Measurements from ENCODE around the gene EHD4. TPM values are rescaled to one million over a fixed set of nuclear protein-coding genes. Genes with fewer than 3 reads are reported as not detected.

EHD4 gene
- polyA plus RNA-seq, 1 donor (not counting 4 experiments of a cell fraction or from before 2014, with no cell fraction given) = 31.5 TPM

GRCh38 chr15:41932101-41932500 lies 40.3 kb downstream of the EHD4 start:
- H3K79me2 ChIP-seq (ENCODE audit: control insufficient read depth, insufficient read depth, low read length) = peaks cover 62% of the 10 kb centered on the region

GRCh38 chr15:41930867-41931222 lies 41.5 kb downstream of the EHD4 start:
- TF ChIP-seq CTCF (optimal IDR thresholded peaks at IDR 0.05 in 1 of 3, IDR thresholded peaks at IDR 0.05 in 1 of 3, conservative IDR thresholded peaks at IDR 0.05 in 1 of 3; ENCODE audit: extremely low read depth in 1 of 3, insufficient read depth in 2 of 3, low read length in 3 of 3) (no peak), EZH2 (IDR thresholded peaks at IDR 0.05; ENCODE audit: low read length) (no peak)
- no peak for DNase-seq (ENCODE audit: low read depth, low spot score)
- Histone ChIP-seq H3K27ac (ENCODE audit: control insufficient read depth, insufficient read depth, low read length) (peak overlapping the region; percentile 49), H3K9me3 (ENCODE audit: control insufficient read depth, low read depth, low read length) (no peaks in the 10 kb centered on the region), H3K9ac (ENCODE audit: control insufficient read depth, extremely low read depth, insufficient read depth, low read length) (no peak overlapping the region), H3K4me3 (ENCODE audit: control insufficient read depth in 2 of 3, extremely low read depth in 1 of 3, insufficient read depth in 2 of 3, low read depth in 1 of 3, low read length in 3 of 3) (no peak overlapping the region), H4K20me1 (ENCODE audit: control insufficient read depth, extremely low read depth, insufficient read depth, low read length) (no peaks in the 10 kb centered on the region), H3K79me2 (ENCODE audit: control insufficient read depth, insufficient read depth, low read length) (peaks cover 63% of the 10 kb centered on the region), H2AFZ (ENCODE audit: control insufficient read depth, low read length) (no peak overlapping the region), H3K4me1 (ENCODE audit: control insufficient read depth, extremely low read depth, insufficient read depth, low read length) (peaks cover 51% of the 10 kb centered on the region), H3K9me1 (ENCODE audit: control insufficient read depth, extremely low read depth, insufficient read depth, low read length) (peaks cover 6% of the 10 kb centered on the region), H3K27me3 (ENCODE audit: control insufficient read depth, extremely low read depth, insufficient read depth, low read length) (no peaks in the 10 kb centered on the region), H3K4me2 (ENCODE audit: control insufficient read depth, extremely low read depth, insufficient read depth, low read depth, low read length) (no peak overlapping the region), H3K36me3 (ENCODE audit: control insufficient read depth in 2 of 2, extremely low read depth in 1 of 2, insufficient read depth in 2 of 2, low read length in 2 of 2) (peaks cover 8 to 34% of the 10 kb centered on the region in 2 experiments)
- dilution Hi-C loops (cut with MboI; ENCODE audit: extremely low pct_ligation_motif_present, low sequenced_read_pairs) = no loop called here
- no peak for FAIRE-seq

More at GRCh38 chr15:41932101-41932500, 40.3 kb downstream of the EHD4 start:
- Histone ChIP-seq H4K20me1 (ENCODE audit: control insufficient read depth, extremely low read depth, insufficient read depth, low read length) (no peaks in the 10 kb centered on the region), H3K4me3 (ENCODE audit: control insufficient read depth in 2 of 3, extremely low read depth in 1 of 3, insufficient read depth in 2 of 3, low read depth in 1 of 3, low read length in 3 of 3) (no peak overlapping the region), H3K9me1 (ENCODE audit: control insufficient read depth, extremely low read depth, insufficient read depth, low read length) (peaks cover 4% of the 10 kb centered on the region), H3K27me3 (ENCODE audit: control insufficient read depth, extremely low read depth, insufficient read depth, low read length) (no peaks in the 10 kb centered on the region), H3K9ac (ENCODE audit: control insufficient read depth, extremely low read depth, insufficient read depth, low read length) (no peak overlapping the region), H3K36me3 (ENCODE audit: control insufficient read depth in 2 of 2, extremely low read depth in 1 of 2, insufficient read depth in 2 of 2, low read length in 2 of 2) (peaks cover 10 to 40% of the 10 kb centered on the region in 2 experiments), H3K4me2 (ENCODE audit: control insufficient read depth, extremely low read depth, insufficient read depth, low read depth, low read length) (no peak overlapping the region), H3K27ac (ENCODE audit: control insufficient read depth, insufficient read depth, low read length) (no peak overlapping the region), H3K4me1 (ENCODE audit: control insufficient read depth, extremely low read depth, insufficient read depth, low read length) (peaks cover 50% of the 10 kb centered on the region), H3K9me3 (ENCODE audit: control insufficient read depth, low read depth, low read length) (no peaks in the 10 kb centered on the region), H2AFZ (ENCODE audit: control insufficient read depth, low read length) (no peak overlapping the region)
- no peak for TF ChIP-seq EZH2 (IDR thresholded peaks at IDR 0.05; ENCODE audit: low read length)
- no peak for TF ChIP-seq CTCF (optimal IDR thresholded peaks at IDR 0.05 in 1 of 3, IDR thresholded peaks at IDR 0.05 in 1 of 3, conservative IDR thresholded peaks at IDR 0.05 in 1 of 3; ENCODE audit: extremely low read depth in 1 of 3, insufficient read depth in 2 of 3, low read length in 3 of 3)
- dilution Hi-C loops (cut with MboI; ENCODE audit: extremely low pct_ligation_motif_present, low sequenced_read_pairs) = no loop called here
- DNase-seq (ENCODE audit: low read depth, low spot score) = no peak
- FAIRE-seq = no peak
